Loucy (cell line): Measurements from ENCODE around the gene ATP13A5.

Experiments used
- H2AFZ ChIP-seq: fragments of 200-600 bp; sonication (generic); 2 replicates; pipeline ENCODE4 v1.6.0; 2016; ENCODE audit warnings: antibody characterized with exemption, mild to moderate bottlenecking, low read length, moderate library complexity
- H3F3A ChIP-seq: fragments of 200-600 bp; 2 replicates; pipeline ENCODE4 v1.6.0; 2016; ENCODE audit warnings: antibody characterized with exemption, low read depth, mild to moderate bottlenecking
- H3K27me3 ChIP-seq: fragments of 200-600 bp; sonication (generic); 2 replicates; pipeline ENCODE4 v1.6.1; 2014; ENCODE audit warnings: low read length, mild to moderate bottlenecking; ENCODE audit not compliant: insufficient read depth, poor library complexity, severe bottlenecking
- H3K36me3 ChIP-seq: fragments of 200-600 bp; sonication (generic); 2 replicates; pipeline ENCODE4 v1.6.1; 2016; ENCODE audit warnings: low read length; ENCODE audit not compliant: insufficient read depth
- H3K4me1 ChIP-seq: fragments of 200-600 bp; sonication (generic); 2 replicates; pipeline ENCODE4 v1.5.1; 2014; ENCODE audit warnings: low read length, mild to moderate bottlenecking; ENCODE audit not compliant: insufficient read depth, poor library complexity, severe bottlenecking
- H3K4me2 ChIP-seq: fragments of 200-600 bp; sonication (generic); 2 replicates; pipeline ENCODE4 v1.6.0; 2014; ENCODE audit warnings: antibody characterized with exemption, low read length, low read depth, mild to moderate bottlenecking; ENCODE audit not compliant: poor library complexity, severe bottlenecking
- H3K4me3 ChIP-seq: fragments of 200-600 bp; sonication (generic); 2 replicates; pipeline ENCODE4 v1.5.1; 2014; ENCODE audit warnings: low read length, mild to moderate bottlenecking, mixed read lengths; ENCODE audit not compliant: poor library complexity, severe bottlenecking
- H3K79me2 ChIP-seq: fragments of 200-600 bp; sonication (generic); 2 replicates; pipeline ENCODE4 v1.6.1; 2014; ENCODE audit warnings: low read length; ENCODE audit not compliant: insufficient read depth
- H3K9ac ChIP-seq: fragments of 200-600 bp; sonication (generic); 2 replicates; pipeline ENCODE4 v1.6.0; 2014; ENCODE audit warnings: mild to moderate bottlenecking, low read depth, low read length, moderate library complexity; ENCODE audit not compliant: poor library complexity, severe bottlenecking
- H3K9me2 ChIP-seq: fragments of 200-600 bp; sonication (generic); replicated peaks from 2 replicates; pipeline ENCODE4 v1.6.1; 2016; ENCODE audit warnings: low read depth, low read length, mixed read lengths
- H3K9me3 ChIP-seq: fragments of 200-600 bp; sonication (generic); 2 replicates; pipeline ENCODE4 v1.6.1; 2014; ENCODE audit warnings: mild to moderate bottlenecking, antibody characterized with exemption, low read length, low read depth; ENCODE audit not compliant: insufficient read depth
- H4K20me1 ChIP-seq: fragments of 200-600 bp; sonication (generic); 2 replicates; pipeline ENCODE4 v1.6.0; 2014; ENCODE audit warnings: antibody characterized with exemption, low read length, mild to moderate bottlenecking; ENCODE audit not compliant: insufficient read depth, poor library complexity, severe bottlenecking
- EZH2phosphoT487 ChIP-seq: fragments of 200-600 bp; IDR thresholded peaks from 2 replicates; pipeline ENCODE4 v1.6.1; 2018; ENCODE audit warnings: antibody characterized with exemption, mild to moderate bottlenecking, moderate library complexity, borderline replicate concordance
- TF ChIP-seq, protein P1 (sequence below): fragments of 200-600 bp; sonication (generic); conservative IDR thresholded peaks from 2 replicates; pipeline ENCODE4 v1.5.1; 2014; ENCODE audit warnings: mild to moderate bottlenecking, antibody characterized with exemption, low read length

The ATP13A5 gene

DNA sequence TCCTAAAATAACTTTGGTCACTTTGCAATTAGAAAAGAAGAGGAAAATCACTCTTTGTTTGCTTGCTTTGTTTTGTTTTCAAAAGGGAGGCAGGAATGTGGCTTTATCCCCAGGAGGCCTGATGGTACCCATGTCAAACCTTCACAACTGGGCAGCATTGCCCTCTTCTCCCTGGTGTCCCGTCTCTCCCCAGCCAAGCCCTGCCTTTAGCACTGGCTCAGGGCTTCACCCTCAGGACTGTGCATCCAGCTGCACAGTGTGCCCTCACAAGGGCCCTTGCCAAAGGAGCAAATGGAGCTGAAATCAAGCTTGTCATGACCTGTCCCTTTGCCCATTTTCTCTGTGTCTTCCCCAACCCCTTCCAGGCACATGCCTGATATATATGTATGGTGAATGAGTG, 29.1 kb upstream of the ATP13A5 start:
- no peak overlapping the region for H3K4me2 ChIP-seq
- H3K9me3 ChIP-seq: no peaks in the 10 kb centered on the region
- H3F3A ChIP-seq: no peaks in the 10 kb centered on the region
- no peak overlapping the region for H3K9ac ChIP-seq
- no peaks in the 10 kb centered on the region for H3K4me1 ChIP-seq
- H3K9me2 ChIP-seq: no peaks in the 10 kb centered on the region
- no peak overlapping the region for H3K4me3 ChIP-seq
- TF ChIP-seq, protein P1, sequence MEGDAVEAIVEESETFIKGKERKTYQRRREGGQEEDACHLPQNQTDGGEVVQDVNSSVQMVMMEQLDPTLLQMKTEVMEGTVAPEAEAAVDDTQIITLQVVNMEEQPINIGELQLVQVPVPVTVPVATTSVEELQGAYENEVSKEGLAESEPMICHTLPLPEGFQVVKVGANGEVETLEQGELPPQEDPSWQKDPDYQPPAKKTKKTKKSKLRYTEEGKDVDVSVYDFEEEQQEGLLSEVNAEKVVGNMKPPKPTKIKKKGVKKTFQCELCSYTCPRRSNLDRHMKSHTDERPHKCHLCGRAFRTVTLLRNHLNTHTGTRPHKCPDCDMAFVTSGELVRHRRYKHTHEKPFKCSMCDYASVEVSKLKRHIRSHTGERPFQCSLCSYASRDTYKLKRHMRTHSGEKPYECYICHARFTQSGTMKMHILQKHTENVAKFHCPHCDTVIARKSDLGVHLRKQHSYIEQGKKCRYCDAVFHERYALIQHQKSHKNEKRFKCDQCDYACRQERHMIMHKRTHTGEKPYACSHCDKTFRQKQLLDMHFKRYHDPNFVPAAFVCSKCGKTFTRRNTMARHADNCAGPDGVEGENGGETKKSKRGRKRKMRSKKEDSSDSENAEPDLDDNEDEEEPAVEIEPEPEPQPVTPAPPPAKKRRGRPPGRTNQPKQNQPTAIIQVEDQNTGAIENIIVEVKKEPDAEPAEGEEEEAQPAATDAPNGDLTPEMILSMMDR: no peak
- no peak for TF ChIP-seq EZH2phosphoT487
- H3K36me3 ChIP-seq: no peaks in the 10 kb centered on the region
- H2AFZ ChIP-seq: no peak overlapping the region
- no peaks in the 10 kb centered on the region for H3K79me2 ChIP-seq
- H4K20me1 ChIP-seq: no peaks in the 10 kb centered on the region
- H3K27me3 ChIP-seq: no peaks in the 10 kb centered on the region

DNA sequence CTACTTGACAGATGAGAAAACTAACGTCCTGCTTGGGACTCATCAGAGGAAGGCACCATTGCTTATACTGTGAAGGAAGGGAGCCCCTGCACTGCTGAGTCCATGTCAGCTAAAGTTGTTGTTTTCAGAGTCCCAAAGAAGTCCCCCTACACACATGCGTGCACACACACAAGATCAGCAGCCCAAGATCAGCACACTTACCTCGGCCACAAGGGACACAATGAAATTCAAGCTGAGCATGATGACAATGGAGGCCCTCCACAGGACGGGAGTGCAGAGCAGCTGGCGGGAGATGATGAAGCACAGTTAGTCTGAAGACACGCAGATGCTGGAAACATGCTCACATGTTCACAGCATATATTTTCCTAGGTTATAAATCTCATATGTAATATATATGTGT, 28.6 kb upstream of the ATP13A5 start:
- no peaks in the 10 kb centered on the region for H3K79me2 ChIP-seq
- no peak overlapping the region for H3K4me2 ChIP-seq
- H3K9ac ChIP-seq: no peak overlapping the region
- H4K20me1 ChIP-seq: no peaks in the 10 kb centered on the region
- H3F3A ChIP-seq: no peaks in the 10 kb centered on the region
- H3K36me3 ChIP-seq: no peaks in the 10 kb centered on the region
- H3K4me3 ChIP-seq: no peak overlapping the region
- TF ChIP-seq EZH2phosphoT487: no peak
- TF ChIP-seq, protein P1: no peak
- H3K9me2 ChIP-seq: no peaks in the 10 kb centered on the region
- no peaks in the 10 kb centered on the region for H3K27me3 ChIP-seq
- H3K9me3 ChIP-seq: no peaks in the 10 kb centered on the region
- no peaks in the 10 kb centered on the region for H3K4me1 ChIP-seq
- H2AFZ ChIP-seq: no peak overlapping the region

DNA sequence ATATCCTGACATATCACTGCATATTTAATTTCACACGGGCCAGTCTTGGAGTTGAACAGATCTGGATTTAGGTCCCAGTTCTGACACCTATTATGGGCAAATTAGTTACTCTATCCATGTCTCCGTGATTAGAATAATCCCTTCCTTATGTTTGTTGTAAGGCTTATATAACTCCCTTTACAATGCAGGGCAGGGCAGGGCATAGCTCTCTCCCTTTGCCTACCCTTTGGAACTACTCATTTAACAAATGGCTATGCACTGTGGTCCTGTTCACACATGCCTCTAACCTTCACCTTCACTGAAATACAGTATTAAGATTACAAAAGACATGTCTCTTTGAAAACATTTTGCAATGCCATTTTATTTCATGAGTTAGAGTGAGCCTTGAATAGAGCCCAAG, 24.8 kb upstream of the ATP13A5 start:
- TF ChIP-seq EZH2phosphoT487: no peak
- TF ChIP-seq, protein P1: no peak
- Histone ChIP-seq H3K4me3 (no peak overlapping the region), H3F3A (no peaks in the 10 kb centered on the region), H3K79me2 (no peaks in the 10 kb centered on the region), H3K9ac (no peak overlapping the region), H3K4me1 (no peaks in the 10 kb centered on the region), H3K36me3 (no peaks in the 10 kb centered on the region), H3K27me3 (no peaks in the 10 kb centered on the region), H4K20me1 (no peaks in the 10 kb centered on the region), H3K4me2 (no peak overlapping the region), H3K9me2 (no peaks in the 10 kb centered on the region), H2AFZ (no peak overlapping the region), H3K9me3 (no peaks in the 10 kb centered on the region)
